WTC11 (cell line): ENCODE results near the gene WWOX. TPM values are rescaled to one million over a fixed set of nuclear protein-coding genes. Genes with fewer than 3 reads are reported as not detected.
A peak's percentile ranks its signal among the peaks of the same experiment; 100 is the strongest.

Source experiments
- ATAC-seq: fragments of 200-7000 bp; cut with Tn5 transposase; 2 replicates; pipeline ENCODE4 v1.10.0; 2021; ENCODE audit warnings: mild to moderate bottlenecking, moderate library complexity
- CTCF ChIA-PET: fragments of 300-600 bp; sonication (Branson Sonifier 250); formaldehyde crosslinking; loops from one replicate; lab custom pipeline; 2021; ENCODE audit warnings: antibody characterized with exemption; lab: Charles Lee
- POLR2A ChIA-PET: fragments of 350-600 bp; sonication (Branson Sonifier 250); formaldehyde crosslinking; loops from one replicate; lab custom pipeline; 2021; ENCODE audit warnings: antibody characterized with exemption; lab: Charles Lee
- DNase-seq: peaks from one replicate; pipeline ENCODE4 v3.0.0; 2021; ENCODE audit warnings: low spot score
- H3K27ac Mint-ChIP-seq: 2 replicates; pipeline ENCODE4 v1.8.0; 2021; ENCODE audit warnings: mixed read lengths
- H3K27me3 Mint-ChIP-seq: 2 replicates; pipeline ENCODE4 v1.8.0; 2021; ENCODE audit warnings: low read depth, mild to moderate bottlenecking, moderate library complexity, mixed read lengths
- H3K36me3 Mint-ChIP-seq: 2 replicates; pipeline ENCODE4 v1.8.0; 2021; ENCODE audit warnings: mixed read lengths
- H3K4me1 Mint-ChIP-seq: 2 replicates; pipeline ENCODE4 v1.8.0; 2022; ENCODE audit warnings: mixed read lengths
- H3K4me3 Mint-ChIP-seq: 2 replicates; pipeline ENCODE4 v1.8.0; 2021; ENCODE audit warnings: mild to moderate bottlenecking, moderate library complexity, mixed read lengths
- H3K9me3 Mint-ChIP-seq: 2 replicates; pipeline ENCODE4 v1.8.0; 2021; ENCODE audit warnings: mixed read lengths
- CDX4 ChIP-seq: fragments of 250-450 bp; sonication (Bioruptor Pico); IDR thresholded peaks from 2 replicates; pipeline ENCODE4 v1.9.0; 2021; ENCODE audit warnings: moderate library complexity, mild to moderate bottlenecking, inconsistent platforms, borderline replicate concordance
- CREB1 ChIP-seq: sonication (generic); formaldehyde crosslinking; IDR thresholded peaks from 2 replicates; pipeline ENCODE4 v1.8.0; 2023; ENCODE audit warnings: mild to moderate bottlenecking, missing genetic modification reagents
- ERG ChIP-seq: fragments of 250-450 bp; sonication (Bioruptor Pico); IDR thresholded peaks from 2 replicates; pipeline ENCODE4 v1.8.0; 2021; ENCODE audit warnings: mild to moderate bottlenecking
- ETV6 ChIP-seq: sonication (generic); formaldehyde crosslinking; IDR thresholded peaks from 2 replicates; pipeline ENCODE4 v1.8.1; 2022; ENCODE audit warnings: mild to moderate bottlenecking, missing genetic modification reagents
- FOXJ3 ChIP-seq: sonication (generic); formaldehyde crosslinking; IDR thresholded peaks from 2 replicates; pipeline ENCODE4 v1.9.0; 2021; ENCODE audit warnings: missing genetic modification reagents, mild to moderate bottlenecking, borderline replicate concordance
- GABPB1 ChIP-seq: sonication (generic); formaldehyde crosslinking; IDR thresholded peaks from 2 replicates; pipeline ENCODE4 v1.8.1; 2023; ENCODE audit warnings: mild to moderate bottlenecking, missing genetic modification reagents
- GTF2I ChIP-seq: fragments of 250-450 bp; sonication (Bioruptor Pico); conservative IDR thresholded peaks from 2 replicates; pipeline ENCODE4 v1.4.0; 2021; ENCODE audit warnings: mild to moderate bottlenecking
- IRF2 ChIP-seq: sonication (generic); formaldehyde crosslinking; IDR thresholded peaks from 2 replicates; pipeline ENCODE4 v1.8.0; 2022; ENCODE audit warnings: low read depth, missing genetic modification reagents, borderline replicate concordance
- JUN ChIP-seq: sonication (generic); formaldehyde crosslinking; IDR thresholded peaks from 2 replicates; pipeline ENCODE4 v1.8.0; 2023; ENCODE audit warnings: mild to moderate bottlenecking, missing genetic modification reagents
- MAX ChIP-seq: sonication (generic); formaldehyde crosslinking; IDR thresholded peaks from 2 replicates; pipeline ENCODE4 v1.8.0; 2022; ENCODE audit warnings: mild to moderate bottlenecking, missing genetic modification reagents
- NFYB ChIP-seq: sonication (generic); formaldehyde crosslinking; conservative IDR thresholded peaks from 2 replicates; pipeline ENCODE4 v1.8.0; 2022; ENCODE audit warnings: low read depth, missing genetic modification reagents
- NR3C1 ChIP-seq: sonication (generic); formaldehyde crosslinking; conservative IDR thresholded peaks from 2 replicates; pipeline ENCODE4 v1.8.1; 2023; ENCODE audit warnings: low read depth, mild to moderate bottlenecking, missing genetic modification reagents
- RORB ChIP-seq: fragments of 250-450 bp; sonication (Bioruptor Pico); IDR thresholded peaks from 2 replicates; pipeline ENCODE4 v1.9.0; 2021; ENCODE audit warnings: mild to moderate bottlenecking
- SMAD3 ChIP-seq: sonication (generic); formaldehyde crosslinking; IDR thresholded peaks from 2 replicates; pipeline ENCODE4 v1.8.0; 2022; ENCODE audit warnings: missing genetic modification reagents, mild to moderate bottlenecking, borderline replicate concordance
- SOX15 ChIP-seq: fragments of 250-450 bp; sonication (Bioruptor Pico); IDR thresholded peaks from 2 replicates; pipeline ENCODE4 v1.9.0; 2021; ENCODE audit warnings: mild to moderate bottlenecking
- SP1 ChIP-seq: sonication (generic); formaldehyde crosslinking; conservative IDR thresholded peaks from 2 replicates; pipeline ENCODE4 v1.8.1; 2022; ENCODE audit warnings: missing genetic modification reagents
- TCF7 ChIP-seq: sonication (generic); formaldehyde crosslinking; IDR thresholded peaks from 2 replicates; pipeline ENCODE4 v1.8.0; 2022; ENCODE audit warnings: mild to moderate bottlenecking, low read depth, missing genetic modification reagents, moderate library complexity
- ZNF232 ChIP-seq: sonication (generic); formaldehyde crosslinking; IDR thresholded peaks from 2 replicates; pipeline ENCODE4 v1.8.0; 2022; ENCODE audit warnings: mild to moderate bottlenecking, missing genetic modification reagents
- ZNF281 ChIP-seq: sonication (generic); formaldehyde crosslinking; IDR thresholded peaks from 2 replicates; pipeline ENCODE4 v1.8.0; 2023; ENCODE audit warnings: mild to moderate bottlenecking, missing genetic modification reagents
- ZNF512 ChIP-seq: sonication (generic); formaldehyde crosslinking; IDR thresholded peaks from 2 replicates; pipeline ENCODE4 v1.8.1; 2022; ENCODE audit warnings: missing genetic modification reagents, borderline replicate concordance
- ZNF671 ChIP-seq: fragments of 250-450 bp; sonication (Bioruptor Pico); IDR thresholded peaks from 2 replicates; pipeline ENCODE4 v1.8.0; 2021; ENCODE audit warnings: mild to moderate bottlenecking
- ZSCAN18 ChIP-seq: fragments of 250-450 bp; sonication (Bioruptor Pico); IDR thresholded peaks from 2 replicates; pipeline ENCODE4 v2.1.2; 2022; ENCODE audit warnings: mild to moderate bottlenecking, moderate library complexity
- total RNA-seq: library from RNA; stranded (reverse); gene quantifications from 3 replicates; pipeline ENCODE4 v1.2.3, GENCODE V29; 2021

WWOX gene
- total RNA-seq, 1 experiment from 2014 or later = 15.7 TPM

GRCh38 chr16:78452025-78452555 lies 352.6 kb downstream of the WWOX start (continued):
- TF ChIP-seq ETV6 (CRISPR knock-in tag) (no peak), SMAD3 (no peak), ZNF512 (CRISPR knock-in tag) (no peak), ZNF281 (CRISPR knock-in tag) (no peak), ZNF232 (CRISPR knock-in tag) (no peak), FOXJ3 (CRISPR knock-in tag) (no peak), GTF2I (CRISPR knock-in tag) (no peak), ERG (CRISPR knock-in tag) (no peak)

- H3K27me3 Mint-ChIP-seq = no peaks in the 10 kb centered on the region
- no peaks in the 10 kb centered on the region for H3K9me3 Mint-ChIP-seq
- no peak overlapping the region for H3K4me3 Mint-ChIP-seq
- DNase-seq (no peak), ATAC-seq (0 out of 2 replicates have a peak, but pooled peaks have one; percentile 36)
- peaks cover 7% of the 10 kb centered on the region for H3K4me1 Mint-ChIP-seq
- no peaks in the 10 kb centered on the region for H3K36me3 Mint-ChIP-seq
- H3K27ac Mint-ChIP-seq = no peak overlapping the region
- POLR2A ChIA-PET = no interaction called here
- CTCF ChIA-PET = interaction anchor here (0.9 kb wide), 1 partner anchor 22 kb away, joined by 4 read pairs; no protein-coding TSS in a partner anchor
- TF ChIP-seq RORB (CRISPR knock-in tag) (no peak), ERG (CRISPR knock-in tag) (no peak), CREB1 (CRISPR knock-in tag) (no peak), ZNF232 (CRISPR knock-in tag) (no peak), IRF2 (no peak), SOX15 (CRISPR knock-in tag) (no peak), MAX (CRISPR knock-in tag) (no peak), SP1 (CRISPR knock-in tag) (no peak), GABPB1 (CRISPR knock-in tag) (no peak), ZSCAN18 (no peak), TCF7 (CRISPR knock-in tag) (no peak), ETV6 (CRISPR knock-in tag) (no peak), NR3C1 (CRISPR knock-in tag) (no peak), JUN (no peak), ZNF512 (CRISPR knock-in tag) (no peak), CDX4 (CRISPR knock-in tag) (no peak), NFYB (no peak), ZNF671 (CRISPR knock-in tag) (no peak)
Measured at GRCh38 chr16:78455861-78456260, 356.4 kb downstream of the WWOX start.
